SK-N-SH (cell line): ENCODE measurements around the gene SFR1. TPM values are rescaled to one million over a fixed set of nuclear protein-coding genes. Genes with fewer than 3 reads are reported as not detected.

Experiments
- CTCF ChIA-PET: fragments of 300-600, 350-600 bp; formaldehyde crosslinking; extraction: SDS; loops from one replicate; lab custom pipeline; 2021; lab: Yijun Ruan, JAX
- POLR2A ChIA-PET: fragments of 350-600 bp; sonication (Branson Sonifier 250); formaldehyde crosslinking; extraction: SDS; loops from one replicate; lab custom pipeline; 2020; ENCODE audit warnings: antibody characterized with exemption, inconsistent platforms; lab: Yijun Ruan, JAX
- DNase-seq: peaks from one replicate; pipeline ENCODE4 v3.0.0; 2012
- H2AFZ ChIP-seq: fragments of 200-600 bp; sonication (generic); 2 replicates; pipeline ENCODE4 v1.8.1; 2016; ENCODE audit warnings: antibody characterized with exemption, mild to moderate bottlenecking, low read depth
- H3F3A ChIP-seq: fragments of 200-600 bp; sonication (generic); replicated peaks from 2 replicates; pipeline ENCODE3; 2016; ENCODE audit warnings: antibody characterized with exemption, mild to moderate bottlenecking; ENCODE audit not compliant: insufficient read depth
- H3K27ac ChIP-seq, 2 experiments: fragments of 200-500 bp in 1 of 2; fragments of 200-600 bp in 1 of 2; sonication (Bioruptor generic) in 1 of 2; sonication (generic), shearing (Covaris generic) in 1 of 2; 2 replicates each; pipeline versions ENCODE4 v1.5.1 to v1.6.1; 2014 to 2016; ENCODE audit warnings: low read depth in 2 of 2, inconsistent platforms in 1 of 2, low read length in 1 of 2, mild to moderate bottlenecking in 1 of 2, mixed read lengths in 1 of 2
- H3K27me3 ChIP-seq: fragments of 200-600 bp; sonication (generic), shearing (Covaris generic); 2 replicates; pipeline ENCODE4 v1.6.1; 2016; ENCODE audit warnings: mixed run types; ENCODE audit not compliant: insufficient read depth
- H3K36me3 ChIP-seq, 2 experiments: fragments of 200-500 bp in 1 of 2; fragments of 200-600 bp in 1 of 2; sonication (Bioruptor generic) in 1 of 2; sonication (generic) in 1 of 2; replicated peaks in 1 of 2; 2 replicates each; pipeline versions ENCODE3 to v1.5.1; 2014 to 2016; ENCODE audit warnings: low read length in 1 of 2, mild to moderate bottlenecking in 1 of 2; ENCODE audit not compliant: insufficient read depth in 2 of 2, control insufficient read depth in 1 of 2
- H3K4me1 ChIP-seq, 2 experiments: fragments of 200-500 bp in 1 of 2; fragments of 200-600 bp in 1 of 2; sonication (Bioruptor generic) in 1 of 2; sonication (generic), shearing (Covaris generic) in 1 of 2; 2 replicates each; pipeline versions ENCODE4 v1.5.1 to v1.6.1; 2014 to 2016; ENCODE audit warnings: low read depth in 1 of 2, low read length in 1 of 2, mixed run types in 1 of 2; ENCODE audit not compliant: insufficient read depth in 2 of 2, control insufficient read depth in 1 of 2
- H3K4me2 ChIP-seq: fragments of 200-600 bp; sonication (generic), shearing (Covaris generic); 2 replicates; pipeline ENCODE4 v1.6.1; 2017; ENCODE audit warnings: mixed run types
- H3K4me3 ChIP-seq, 2 experiments: fragments of 200-500 bp in 1 of 2; fragments of 200-600 bp in 1 of 2; sonication (Bioruptor generic) in 1 of 2; sonication (generic), shearing (Covaris generic) in 1 of 2; 2 replicates each; pipeline versions ENCODE4 v1.5.1 to v1.8.1; 2014 to 2016; ENCODE audit warnings: low read depth in 2 of 2, inconsistent platforms in 1 of 2, low read length in 1 of 2, mild to moderate bottlenecking in 1 of 2, mixed read lengths in 1 of 2, moderate library complexity in 1 of 2
- H3K79me2 ChIP-seq: fragments of 200-600 bp; sonication (generic); 2 replicates; pipeline ENCODE4 v1.8.1; 2017; ENCODE audit warnings: mild to moderate bottlenecking; ENCODE audit not compliant: insufficient read depth
- H3K9ac ChIP-seq: fragments of 200-600 bp; sonication (generic); 2 replicates; pipeline ENCODE4 v1.6.1; 2017; ENCODE audit warnings: mixed run types
- H3K9me2 ChIP-seq: fragments of 200-600 bp; sonication (generic); 2 replicates; pipeline ENCODE4 v1.6.1; 2017; ENCODE audit warnings: mixed run types
- H3K9me3 ChIP-seq: fragments of 200-600 bp; sonication (generic); 2 replicates; pipeline ENCODE4 v1.6.1; 2017; ENCODE audit warnings: mixed run types, mild to moderate bottlenecking, moderate library complexity
- H4K20me1 ChIP-seq: fragments of 200-600 bp; sonication (generic); 2 replicates; pipeline ENCODE4 v1.6.1; 2017; ENCODE audit warnings: mild to moderate bottlenecking, mixed run types; ENCODE audit not compliant: insufficient read depth
- ELF1 ChIP-seq: IDR thresholded peaks from 2 replicates; pipeline ENCODE4 v1.4.0; 2012
- EZH2phosphoT487 ChIP-seq: fragments of 200-600 bp; sonication (generic); IDR thresholded peaks from 2 replicates; pipeline ENCODE4 v1.6.1; 2017; ENCODE audit warnings: low read depth, mixed run types, mild to moderate bottlenecking, antibody characterized with exemption, moderate library complexity, borderline replicate concordance
- FOSL2 ChIP-seq: IDR thresholded peaks from 2 replicates; pipeline ENCODE4 v1.4.0; 2012; ENCODE audit warnings: low read depth, mild to moderate bottlenecking, moderate library complexity, borderline replicate concordance
- FOXJ3 ChIP-seq: sonication (generic); formaldehyde crosslinking; IDR thresholded peaks from 2 replicates; pipeline ENCODE4 v1.5.1; 2020; ENCODE audit warnings: mild to moderate bottlenecking, missing genetic modification reagents
- GATA2 ChIP-seq: sonication (generic); formaldehyde crosslinking; IDR thresholded peaks from 2 replicates; pipeline ENCODE4 v1.5.0; 2020; ENCODE audit warnings: mild to moderate bottlenecking, missing genetic modification reagents
- IRF3 ChIP-seq: fragments of 150-350 bp; IDR thresholded peaks from 2 replicates; pipeline ENCODE4 v1.6.1; 2016; ENCODE audit warnings: mild to moderate bottlenecking, low read depth, low read length
- MXI1 ChIP-seq: IDR thresholded peaks from 2 replicates; pipeline ENCODE4 v1.6.1; 2012; ENCODE audit warnings: mild to moderate bottlenecking, low read depth, low read length, improper control_type of control experiment
- NFIC ChIP-seq: IDR thresholded peaks from 2 replicates; pipeline ENCODE4 v1.4.0; 2012; ENCODE audit warnings: borderline replicate concordance
- POLR2AphosphoS5 ChIP-seq: IDR thresholded peaks from 2 replicates; pipeline ENCODE4 v1.6.1; 2012; ENCODE audit warnings: low read depth, low read length
- RXRA ChIP-seq: IDR thresholded peaks from 2 replicates; pipeline ENCODE4 v1.4.0; 2012; ENCODE audit warnings: low read depth, mild to moderate bottlenecking, borderline replicate concordance
- TCF12 ChIP-seq: IDR thresholded peaks from 2 replicates; pipeline ENCODE4 v1.4.0; 2012
- TEAD4 ChIP-seq: IDR thresholded peaks from 2 replicates; pipeline ENCODE4 v1.4.0; 2012; ENCODE audit warnings: mild to moderate bottlenecking, borderline replicate concordance; ENCODE audit not compliant: insufficient read depth
- USF2 ChIP-seq: fragments of 150-350 bp; IDR thresholded peaks from 2 replicates; pipeline ENCODE4 v1.6.1; 2017; ENCODE audit warnings: antibody characterized with exemption, low read length, low read depth, borderline replicate concordance
- ZBTB33 ChIP-seq: IDR thresholded peaks from 2 replicates; pipeline ENCODE4 v1.4.0; 2012; ENCODE audit warnings: low read depth, borderline replicate concordance
- WGBS: methylation state at CpG from one replicate; pipeline ENCODE4 v1.1.6; 2017; ENCODE audit warnings: low lambda C conversion rate; 5-methylcytosine and 5-hydroxymethylcytosine counted together
- polyA plus RNA-seq, 3 experiments: library from polyadenylated mRNA; depleted of rRNA; stranded (reverse); fragments of >200 nt; gene quantifications; 2 replicates each; pipeline ENCODE4 v1.2.3, GENCODE V29; 2012
- TF ChIP-seq, protein P1 (sequence below): IDR thresholded peaks from 2 replicates; pipeline ENCODE4 v1.6.1; 2012; ENCODE audit warnings: mild to moderate bottlenecking, low read depth, low read length, moderate library complexity

The SFR1 gene
- polyA plus RNA-seq, 1 of the 3 experiments (the other 2 are of a cell fraction) = 1.5 TPM

DNA sequence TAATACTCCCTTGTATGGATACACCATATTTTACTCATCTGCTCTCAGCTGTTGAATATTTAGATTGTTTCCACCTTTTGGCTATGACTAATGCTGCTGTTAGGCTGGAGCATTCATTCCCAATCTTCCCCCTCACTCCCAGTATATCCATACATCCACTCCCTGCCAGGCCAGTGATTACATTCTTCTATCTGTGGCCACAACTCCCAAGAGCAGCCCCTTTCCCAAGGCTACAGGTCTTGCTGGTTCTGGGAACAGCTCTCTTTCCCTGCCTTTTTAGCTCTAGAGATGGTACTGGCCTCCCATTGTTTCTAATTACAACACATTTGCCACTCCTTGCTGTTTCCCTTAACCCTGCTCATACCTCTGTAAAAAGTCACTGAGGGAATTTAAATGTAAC, 28.2 kb downstream of the SFR1 start (continued):
- TF ChIP-seq, protein P1, sequence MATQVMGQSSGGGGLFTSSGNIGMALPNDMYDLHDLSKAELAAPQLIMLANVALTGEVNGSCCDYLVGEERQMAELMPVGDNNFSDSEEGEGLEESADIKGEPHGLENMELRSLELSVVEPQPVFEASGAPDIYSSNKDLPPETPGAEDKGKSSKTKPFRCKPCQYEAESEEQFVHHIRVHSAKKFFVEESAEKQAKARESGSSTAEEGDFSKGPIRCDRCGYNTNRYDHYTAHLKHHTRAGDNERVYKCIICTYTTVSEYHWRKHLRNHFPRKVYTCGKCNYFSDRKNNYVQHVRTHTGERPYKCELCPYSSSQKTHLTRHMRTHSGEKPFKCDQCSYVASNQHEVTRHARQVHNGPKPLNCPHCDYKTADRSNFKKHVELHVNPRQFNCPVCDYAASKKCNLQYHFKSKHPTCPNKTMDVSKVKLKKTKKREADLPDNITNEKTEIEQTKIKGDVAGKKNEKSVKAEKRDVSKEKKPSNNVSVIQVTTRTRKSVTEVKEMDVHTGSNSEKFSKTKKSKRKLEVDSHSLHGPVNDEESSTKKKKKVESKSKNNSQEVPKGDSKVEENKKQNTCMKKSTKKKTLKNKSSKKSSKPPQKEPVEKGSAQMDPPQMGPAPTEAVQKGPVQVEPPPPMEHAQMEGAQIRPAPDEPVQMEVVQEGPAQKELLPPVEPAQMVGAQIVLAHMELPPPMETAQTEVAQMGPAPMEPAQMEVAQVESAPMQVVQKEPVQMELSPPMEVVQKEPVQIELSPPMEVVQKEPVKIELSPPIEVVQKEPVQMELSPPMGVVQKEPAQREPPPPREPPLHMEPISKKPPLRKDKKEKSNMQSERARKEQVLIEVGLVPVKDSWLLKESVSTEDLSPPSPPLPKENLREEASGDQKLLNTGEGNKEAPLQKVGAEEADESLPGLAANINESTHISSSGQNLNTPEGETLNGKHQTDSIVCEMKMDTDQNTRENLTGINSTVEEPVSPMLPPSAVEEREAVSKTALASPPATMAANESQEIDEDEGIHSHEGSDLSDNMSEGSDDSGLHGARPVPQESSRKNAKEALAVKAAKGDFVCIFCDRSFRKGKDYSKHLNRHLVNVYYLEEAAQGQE = no peak
- TF ChIP-seq POLR2AphosphoS5 = no peak
- no peak for TF ChIP-seq FOXJ3 (CRISPR knock-in tag)
- no peak for TF ChIP-seq ELF1
- TF ChIP-seq EZH2phosphoT487 = no peak
- TF ChIP-seq ZBTB33 = no peak
- no peak for TF ChIP-seq FOSL2
- no peak for TF ChIP-seq GATA2 (CRISPR knock-in tag)

DNA sequence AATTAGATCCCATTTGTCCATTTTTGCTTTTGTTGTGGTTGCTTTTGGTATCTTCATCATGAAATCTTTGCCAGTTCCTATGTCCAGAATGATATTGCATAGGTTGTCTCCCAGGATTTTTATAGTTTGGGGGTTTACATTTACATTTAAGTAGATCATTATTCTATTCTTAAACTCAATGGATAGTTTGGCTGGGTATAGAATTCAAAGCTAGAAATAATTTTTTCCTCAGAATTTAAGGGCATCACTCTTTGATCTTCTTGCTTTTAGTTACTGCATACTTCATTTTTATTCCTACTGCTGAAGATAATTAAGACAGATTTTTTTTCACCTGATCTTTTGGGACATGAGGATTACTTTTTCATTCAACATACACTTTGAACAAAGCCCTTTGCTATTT, 29.8 kb downstream of the SFR1 start:
- CTCF ChIA-PET = interaction anchor here (0.6 kb wide), 1 partner anchor 19 kb away, joined by 3 read pairs; no protein-coding TSS in a partner anchor
- Histone ChIP-seq H4K20me1 (no peaks in the 10 kb centered on the region), H3K4me1 (peaks cover 0 to 4% of the 10 kb centered on the region in 2 experiments; a peak in 2 of 4 replicates), H3K9ac (no peak overlapping the region), H3F3A (no peaks in the 10 kb centered on the region), H3K4me2 (no peak overlapping the region)
- DNase-seq = no peak
- no peak for TF ChIP-seq FOSL2
- no peak for TF ChIP-seq MXI1
- TF ChIP-seq, all 33 proteins: peak for 0
- POLR2A ChIA-PET = no interaction called here
- Histone ChIP-seq H3K9me3 (0 out of 2 replicates have a peak, but pooled peaks cover 14% of the 10 kb centered on the region), H3K79me2 (no peaks in the 10 kb centered on the region), H2AFZ (no peak overlapping the region), H3K4me3 (no peak overlapping the region), H3K36me3 (no peaks in the 10 kb centered on the region), H3K27ac (no peak overlapping the region), H3K9me2 (no peaks in the 10 kb centered on the region), H3K27me3 (0 out of 2 replicates have a peak, but pooled peaks cover 8% of the 10 kb centered on the region)

DNA sequence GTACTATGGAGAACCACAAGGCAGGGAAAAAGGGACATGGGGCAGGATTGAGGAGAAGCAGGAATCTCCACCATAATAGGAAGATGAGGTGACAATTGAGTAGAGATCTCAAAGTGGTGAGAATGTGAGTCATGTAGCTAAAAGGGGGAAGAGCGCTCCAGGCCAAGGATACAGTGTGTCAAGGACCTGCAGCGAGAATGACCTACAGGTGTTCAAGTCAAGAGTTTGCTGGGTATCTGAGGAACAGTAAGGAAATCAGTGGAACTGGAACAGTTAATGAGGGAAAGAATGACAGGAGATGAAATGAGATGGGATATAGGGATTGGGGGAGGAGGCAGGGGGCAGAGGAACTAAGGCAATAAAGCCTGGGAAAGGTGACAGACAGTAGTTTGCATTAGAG, 33.6 kb downstream of the SFR1 start:
- no peak overlapping the region for H3K4me2 ChIP-seq
- no peaks in the 10 kb centered on the region for H3K9me2 ChIP-seq
- ChIA-PET POLR2A (no interaction called here), CTCF (interaction anchor here (1.0 to 1.9 kb wide), 2 partner anchors 21 to 29 kb away, joined by 3 to 7 read pairs; no protein-coding TSS in a partner anchor)
- no peak overlapping the region for H3K4me3 ChIP-seq
- no peaks in the 10 kb centered on the region; the same call in 1 of the 2 replicates for H3K27me3 ChIP-seq
- H3K27ac ChIP-seq = no peak overlapping the region
- no peak for DNase-seq
- no peak overlapping the region for H3K9ac ChIP-seq
- H3F3A ChIP-seq = no peaks in the 10 kb centered on the region
- no peaks in the 10 kb centered on the region for H3K79me2 ChIP-seq
- TF ChIP-seq USF2 (no peak), TCF12 (no peak), IRF3 (no peak), FOXJ3 (CRISPR knock-in tag) (no peak), RXRA (no peak), TEAD4 (no peak), NFIC (no peak)
- no peaks in the 10 kb centered on the region for H4K20me1 ChIP-seq
- 54% methylated on average over 2 of the region's 2 CpGs for WGBS
- 0 out of 2 replicates have a peak, but pooled peaks cover 14% of the 10 kb centered on the region for H3K9me3 ChIP-seq
- no peaks in the 10 kb centered on the region for H3K36me3 ChIP-seq
- H3K4me1 ChIP-seq = no peaks in the 10 kb centered on the region
- H2AFZ ChIP-seq = no peak overlapping the region
